GM12878 (cell line): ENCODE results near the gene PPP1R13B. TPM values are rescaled to one million over a fixed set of nuclear protein-coding genes. Genes with fewer than 3 reads are reported as not detected.

Experiments used
- ATAC-seq: fragments of 200-7000 bp; cut with Tn5 transposase; 3 replicates; pipeline ENCODE4 v1.9.1; 2020; ENCODE audit warnings: mild to moderate bottlenecking, moderate library complexity
- BruUV-seq: library from RNA; stranded (reverse); fragments of 400-500 nt; replicated peaks from 2 replicates; lab custom pipeline; 2021; lab: Mats Ljungman, UMichigan
- CTCF ChIA-PET: fragments of 300-600 bp; sonication (Branson Sonifier 250); formaldehyde crosslinking; extraction: SDS; loops from one replicate; lab custom pipeline; 2021; ENCODE audit warnings: inconsistent platforms; lab: Yijun Ruan, JAX
- POLR2A ChIA-PET: fragments of 350-600 bp; formaldehyde crosslinking; extraction: SDS; loops from one replicate; lab custom pipeline; 2021; ENCODE audit warnings: inconsistent platforms; lab: Charles Lee
- RAD21 ChIA-PET: fragments of 300-600 bp; sonication (Branson Sonifier 250); formaldehyde crosslinking; loops from one replicate; lab custom pipeline; 2023; ENCODE audit warnings: antibody characterized with exemption; ENCODE audit not compliant: unreplicated experiment; lab: Charles Lee
- SMC1A ChIA-PET: fragments of 300-600 bp; sonication (Branson Sonifier 250); formaldehyde crosslinking; loops from one replicate; lab custom pipeline; 2023; ENCODE audit not compliant: unreplicated experiment, uncharacterized antibody; lab: Charles Lee
- DNase-seq: peaks from one replicate; pipeline ENCODE4 v3.0.0-alpha.2; 2011; ENCODE audit warnings: low read depth, low spot score
- FAIRE-seq: peaks from 3 replicates; lab custom pipeline; 2011; peaks lifted over from hg19 to GRCh38; lab: Jason Lieb, UNC
- H2AFZ ChIP-seq: 2 replicates; pipeline ENCODE4 v1.6.0; 2011; ENCODE audit warnings: low read depth, low read length, control low read depth; ENCODE audit not compliant: control insufficient read depth
- H3K27ac ChIP-seq: 2 replicates; pipeline ENCODE4 v1.5.1; 2011; ENCODE audit warnings: control low read depth; ENCODE audit not compliant: control insufficient read depth, insufficient read depth
- H3K27me3 ChIP-seq, 2 experiments: replicated peaks in 1 of 2; 2 replicates each; pipeline versions ENCODE4 v1.6.0 to v1.6.1; 2011; ENCODE audit warnings: low read length in 1 of 2; ENCODE audit not compliant: control insufficient read depth in 2 of 2, insufficient read depth in 2 of 2
- H3K36me3 ChIP-seq, 2 experiments: 2 replicates each; pipeline ENCODE4 v1.5.1; 2011; ENCODE audit warnings: low read length in 1 of 2; ENCODE audit not compliant: control insufficient read depth in 2 of 2, insufficient read depth in 2 of 2
- H3K4me1 ChIP-seq: 2 replicates; pipeline ENCODE4 v1.6.1; 2011; ENCODE audit warnings: mild to moderate bottlenecking, low read length, moderate library complexity, mixed read lengths; ENCODE audit not compliant: control insufficient read depth, insufficient read depth
- H3K4me2 ChIP-seq: 2 replicates; pipeline ENCODE4 v1.6.0; 2011; ENCODE audit warnings: control low read depth; ENCODE audit not compliant: control insufficient read depth, insufficient read depth
- H3K4me3 ChIP-seq: fragments of 200-600 bp; sonication (generic); 2 replicates; pipeline ENCODE4 v1.5.1; 2016
- H3K79me2 ChIP-seq: 2 replicates; pipeline ENCODE4 v1.6.0; 2011; ENCODE audit warnings: low read length; ENCODE audit not compliant: control insufficient read depth, insufficient read depth
- H3K9ac ChIP-seq: 2 replicates; pipeline ENCODE4 v1.8.0; 2011; ENCODE audit warnings: low read length, control low read depth, mixed read lengths; ENCODE audit not compliant: control insufficient read depth, insufficient read depth
- H3K9me3 ChIP-seq: replicated peaks from 3 replicates; pipeline ENCODE4 v1.5.1; 2011; ENCODE audit warnings: mild to moderate bottlenecking, low read length; ENCODE audit not compliant: control insufficient read depth, insufficient read depth
- H4K20me1 ChIP-seq: 2 replicates; pipeline ENCODE4 v1.6.0; 2011; ENCODE audit not compliant: control insufficient read depth, insufficient read depth
- GATAD2B ChIP-seq: fragments of 450-650 bp; conservative IDR thresholded peaks from 2 replicates; pipeline ENCODE4 v1.6.1; 2017; ENCODE audit warnings: low read depth, mild to moderate bottlenecking, moderate library complexity
- HDAC2 ChIP-seq: fragments of 200-600 bp; sonication (generic); IDR thresholded peaks from 2 replicates; pipeline ENCODE4 v1.6.1; 2017
- POLR2AphosphoS2 ChIP-seq: IDR thresholded peaks from 2 replicates; pipeline ENCODE4 v1.6.1; 2011; ENCODE audit warnings: low read depth, mild to moderate bottlenecking, low read length, improper control_type of control experiment, moderate library complexity
- RB1 ChIP-seq: fragments of 450-650 bp; formaldehyde crosslinking; IDR thresholded peaks from 2 replicates; pipeline ENCODE4 v1.6.1; 2017; ENCODE audit warnings: mild to moderate bottlenecking, borderline replicate concordance
- RFX5 ChIP-seq: IDR thresholded peaks from 2 replicates; pipeline ENCODE4 v1.6.1; 2011; ENCODE audit warnings: low read depth, low read length, improper control_type of control experiment
- TBL1XR1 ChIP-seq: IDR thresholded peaks from 2 replicates; pipeline ENCODE4 v1.6.1; 2012; ENCODE audit warnings: low read depth, low read length, improper control_type of control experiment
- TCF7 ChIP-seq: IDR thresholded peaks from 2 replicates; pipeline ENCODE4 v1.6.1; 2014; ENCODE audit warnings: antibody characterized with exemption, borderline replicate concordance
- WRNIP1 ChIP-seq: IDR thresholded peaks from 2 replicates; pipeline ENCODE4 v1.6.1; 2011; ENCODE audit warnings: low read depth, low read length, improper control_type of control experiment, borderline replicate concordance
- YY1 ChIP-seq: IDR thresholded peaks from 2 replicates; pipeline ENCODE4 v1.6.1; 2011; ENCODE audit warnings: low read depth, mild to moderate bottlenecking, low read length
- WGBS: methylation state at CpG from one replicate; pipeline ENCODE4 v1.1.6; 2016; ENCODE audit warnings: low lambda C conversion rate; ENCODE audit not compliant: insufficient replicate concordance, insufficient coverage; ENCODE audit errors: missing lambda C conversion rate; 5-methylcytosine and 5-hydroxymethylcytosine counted together
- in situ Hi-C: fragments of 300-500 bp; cut with MboI; formaldehyde crosslinking; loops from 9 replicates; pipeline ENCODE4 v1.14.3; 2018; ENCODE audit warnings: mixed read lengths
- intact Hi-C: fragments of 100-400 bp; cut with micrococcal nuclease; formaldehyde crosslinking; loops from one replicate; pipeline ENCODE4 v1.14.2; 2022; ENCODE audit not compliant: unreplicated experiment
- polyA plus RNA-seq, 11 experiments: library from polyadenylated mRNA; depleted of rRNA in 4 of 11; unstranded in 6 of 11; stranded (reverse) in 5 of 11; fragments of >200 nt; fragmentation: Nextera tagmentation in 4 of 11; fragmentation: Illumina TruSeq in 1 of 11; extraction: Ambion mirVana in 4 of 11; extraction: Trizol in 1 of 11; gene quantifications; 1 replicate in 1 of 11; 2 replicates in 10 of 11; pipeline versions ENCODE4 v1.2.1 to v1.2.3, GENCODE V29; 2011 to 2016; ENCODE audit warnings: inconsistent platforms in 2 of 11, missing spikeins in 2 of 11, low read depth in 1 of 11
- total RNA-seq, 4 experiments: library from RNA; depleted of rRNA in 3 of 4; stranded (reverse); fragments of >200 nt in 3 of 4; fragmentation: Illumina TruSeq in 1 of 4; extraction: Trizol in 1 of 4; gene quantifications; 2 replicates each; pipeline versions ENCODE4 v1.2.1 to v1.2.3, GENCODE V29; 2013 to 2021

Gene PPP1R13B
- total and polyA plus RNA-seq, 10 of the 15 experiments (the other 5 are each of a cell fraction or from before 2014, with no cell fraction given), result 0.16 to 8.1 (median 3.2) TPM

DNA sequence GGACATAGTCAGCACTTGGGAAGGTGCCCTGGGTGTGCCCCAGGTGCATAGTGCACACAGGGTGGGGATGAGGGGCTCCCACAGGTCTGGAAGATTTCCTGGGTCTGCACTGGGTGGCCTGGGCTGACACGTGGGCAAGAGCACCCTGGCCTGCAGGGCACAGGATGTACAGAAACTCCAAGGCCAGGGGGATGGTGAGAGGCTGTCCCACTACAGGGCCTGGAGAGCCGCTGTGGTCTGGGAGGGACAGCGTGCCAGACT is 35.8 kb upstream of the PPP1R13B start (continued):
- TF ChIP-seq RB1 (no peak), WRNIP1 (no peak), TBL1XR1 (no peak), RFX5 (no peak), HDAC2 (no peak)

- Histone ChIP-seq H3K36me3 (no peaks in the 10 kb centered on the region), H3K27me3 (peaks cover 0 to 3% of the 10 kb centered on the region in 2 experiments; a peak in 2 of 4 replicates), H3K4me3 (no peak overlapping the region), H4K20me1 (no peaks in the 10 kb centered on the region), H3K9me3 (no peaks in the 10 kb centered on the region), H3K79me2 (no peaks in the 10 kb centered on the region), H3K4me2 (no peak overlapping the region), H2AFZ (no peak overlapping the region), H3K9ac (no peak overlapping the region), H3K4me1 (no peaks in the 10 kb centered on the region), H3K27ac (no peak overlapping the region)
- DNase-seq (no peak), ATAC-seq (no peak), FAIRE-seq (no peak)
- intact Hi-C loops (no loop called here), in situ Hi-C loops (no loop called here)
- BruUV-seq, result no TSS peak
- CTCF ChIA-PET, result interaction anchor here (0.7 kb wide), 1 partner anchor 18 kb away, joined by 3 read pairs; no protein-coding TSS in a partner anchor
- POLR2A ChIA-PET, result no interaction called here
- no peak for TF ChIP-seq POLR2AphosphoS2
- TF ChIP-seq GATAD2B, result no peak
- no peak for TF ChIP-seq TCF7
- TF ChIP-seq YY1, result no peak
- SMC1A ChIA-PET, result no interaction called here
- WGBS, result 68% methylated on average over 20 of the region's 20 CpGs
- RAD21 ChIA-PET, result no interaction called here
Measured at GRCh38 chr14:103882503-103883262, 35.3 kb upstream of the PPP1R13B start.
